GM12892 (cell line): ENCODE results near the gene GPN2.
"Not testable (repeated sequence)": the region's sequence is repeated elsewhere in the genome, so short reads cannot be mapped to it uniquely, and the experiment has no call there.

Experiments used
- DNase-seq: peaks from one replicate; pipeline ENCODE4 v3.0.0; 2011; ENCODE audit not compliant: insufficient read length
- FAIRE-seq: peaks from 2 replicates; lab custom pipeline; 2011; peaks lifted over from hg19 to GRCh38; lab: Jason Lieb, UNC
- POLR2A ChIP-seq: IDR thresholded peaks from 2 replicates; pipeline ENCODE4 v1.6.1; 2011; ENCODE audit warnings: low read depth, low read length, control low read depth
- POLR2AphosphoS5 ChIP-seq: IDR thresholded peaks from 2 replicates; pipeline ENCODE4 v1.6.1; 2011; ENCODE audit warnings: low read depth, low read length, control low read depth
- TAF1 ChIP-seq: IDR thresholded peaks from 2 replicates; pipeline ENCODE4 v1.6.1; 2011; ENCODE audit warnings: low read depth, mild to moderate bottlenecking, control low read depth, low read length, borderline replicate concordance

GPN2 gene

GRCh38 chr1:26894263-26894662 lies 4.2 kb upstream of the GPN2 start:
- DNase-seq (no peak), FAIRE-seq (no peak)
- no peak for TF ChIP-seq POLR2A
- TF ChIP-seq TAF1, result no peak
- TF ChIP-seq POLR2AphosphoS5, result no peak

GRCh38 chr1:26890467-26890796 lies 349 bp upstream of the GPN2 start:
- no peak for TF ChIP-seq TAF1
- TF ChIP-seq POLR2A, result no peak
- no peak for TF ChIP-seq POLR2AphosphoS5
- no peak for FAIRE-seq
- no peak for DNase-seq

GRCh38 chr1:26888231-26888630 lies 1.9 kb downstream of the GPN2 start:
- TF ChIP-seq POLR2A, result no peak
- no peak for TF ChIP-seq POLR2AphosphoS5
- no peak for TF ChIP-seq TAF1
- DNase-seq, result no peak
- no peak for FAIRE-seq

GRCh38 chr1:26887125-26887524 lies 3.0 kb downstream of the GPN2 start:
- TF ChIP-seq TAF1 (no peak), POLR2AphosphoS5 (no peak), POLR2A (no peak)
- FAIRE-seq (no peak), DNase-seq (no peak)

- FAIRE-seq, result no peak
- DNase-seq, result no peak
- no peak for TF ChIP-seq POLR2AphosphoS5
- TF ChIP-seq TAF1, result no peak
- no peak for TF ChIP-seq POLR2A
Measured at GRCh38 chr1:26882696-26883463, 7.2 kb downstream of the GPN2 start.

- FAIRE-seq, DNase-seq: not testable (repeated sequence)
Measured at GRCh38 chr1:26881611-26882010, 8.5 kb downstream of the GPN2 start.

- no peak for DNase-seq
- TF ChIP-seq POLR2AphosphoS5 (no peak), POLR2A (no peak), TAF1 (no peak)
- no peak for FAIRE-seq
Measured at GRCh38 chr1:26879793-26880192, 10.3 kb downstream of the GPN2 start.

GRCh38 chr1:26877326-26877725 lies 12.8 kb downstream of the GPN2 start:
- TF ChIP-seq TAF1 (no peak), POLR2A (no peak), POLR2AphosphoS5 (no peak)
- FAIRE-seq (no peak), DNase-seq (no peak)

- no peak for DNase-seq
- no peak for FAIRE-seq
- no peak for TF ChIP-seq POLR2AphosphoS5
- TF ChIP-seq POLR2A, result no peak
- no peak for TF ChIP-seq TAF1
Measured at GRCh38 chr1:26874896-26875295, 15.2 kb downstream of the GPN2 start.

GRCh38 chr1:26873097-26873496 lies 17.0 kb downstream of the GPN2 start:
- not testable (repeated sequence) for DNase-seq, FAIRE-seq

GRCh38 chr1:26864610-26865480 lies 25.2 kb downstream of the GPN2 start:
- FAIRE-seq, result peak; percentile 99
- TF ChIP-seq POLR2A, result peak; percentile 99
- TF ChIP-seq POLR2AphosphoS5, result peak; percentile 98
- peak; percentile 77 for TF ChIP-seq TAF1
- DNase-seq, result peak; percentile 90

- no peak for FAIRE-seq
- TF ChIP-seq POLR2A (no peak), TAF1 (no peak), POLR2AphosphoS5 (no peak)
- DNase-seq, result no peak
Measured at GRCh38 chr1:26863685-26864077, 26.4 kb downstream of the GPN2 start.

GRCh38 chr1:26862781-26863684 lies 27.1 kb downstream of the GPN2 start, which contains the start of gene SFN:
Gene SFN, plus strand, starts transcription at chr1:26863149. Its CDS starts 64 bp downstream, at chr1:26863213.
- FAIRE-seq (peak; percentile 48), DNase-seq (no peak)
- TF ChIP-seq POLR2AphosphoS5 (no peak), TAF1 (no peak), POLR2A (no peak)
